OCI-LY3 (cell line): ENCODE results near the gene SLC24A5.

Experiments
- H2AFZ ChIP-seq: fragments of 200-600, 300-600 bp; shearing (Covaris generic); 2 replicates; pipeline ENCODE4 v1.6.0; 2014; ENCODE audit warnings: antibody characterized with exemption, low read depth, low read length
- H3K27ac ChIP-seq: fragments of 200-600, 300-600 bp; sonication (generic); 2 replicates; pipeline ENCODE4 v1.5.1; 2014; ENCODE audit warnings: mild to moderate bottlenecking, low read length, moderate library complexity, mixed read lengths
- H3K27me3 ChIP-seq: fragments of 200-600, 300-600 bp; sonication (generic); 2 replicates; pipeline ENCODE4 v1.6.1; 2014; ENCODE audit warnings: low read depth, low read length, mixed read lengths
- H3K36me3 ChIP-seq: fragments of 200-600, 300-600 bp; sonication (generic); replicated peaks from 2 replicates; pipeline ENCODE3; 2014; ENCODE audit warnings: low read depth, low read length, mixed read lengths
- H3K4me1 ChIP-seq: fragments of 300-600, 200-600 bp; sonication (generic); 2 replicates; pipeline ENCODE4 v1.6.1; 2014; ENCODE audit warnings: low read length, mixed read lengths
- H3K4me2 ChIP-seq: fragments of 200-600, 300-600 bp; sonication (generic); 2 replicates; pipeline ENCODE4 v1.6.1; 2014; ENCODE audit warnings: low read length, mixed read lengths
- H3K4me3 ChIP-seq: fragments of 300-600, 200-600 bp; sonication (generic); 2 replicates; pipeline ENCODE4 v1.5.1; 2014; ENCODE audit warnings: antibody characterized with exemption, mild to moderate bottlenecking, low read length, moderate library complexity
- H3K79me2 ChIP-seq: fragments of 300-600, 200-600 bp; shearing (Covaris generic); 2 replicates; pipeline ENCODE4 v1.6.1; 2014; ENCODE audit warnings: mild to moderate bottlenecking, low read length, mixed read lengths
- H3K9ac ChIP-seq: fragments of 300-600, 200-600 bp; shearing (Covaris generic); 2 replicates; pipeline ENCODE4 v1.6.0; 2014; ENCODE audit warnings: mild to moderate bottlenecking, low read length, moderate library complexity
- H3K9me3 ChIP-seq: fragments of 200-600, 300-600 bp; shearing (Covaris generic); 2 replicates; pipeline ENCODE4 v1.6.1; 2014; ENCODE audit warnings: low read length, mixed read lengths; ENCODE audit not compliant: insufficient read depth
- H4K20me1 ChIP-seq: fragments of 200-600, 300-600 bp; sonication (generic); 2 replicates; pipeline ENCODE4 v1.6.1; 2016; ENCODE audit warnings: low read length, mixed read lengths; ENCODE audit not compliant: insufficient read depth
- CTCF ChIP-seq: fragments of 200-600, 300-600 bp; sonication (generic); IDR thresholded peaks from 2 replicates; pipeline ENCODE4 v1.5.1; 2014; ENCODE audit warnings: antibody characterized with exemption, low read length, low read depth
- EZH2phosphoT487 ChIP-seq: fragments of 200-600 bp; shearing (Covaris generic); IDR thresholded peaks from 2 replicates; pipeline ENCODE4 v1.6.1; 2018; ENCODE audit warnings: antibody characterized with exemption, mixed run types, low read depth

The SLC24A5 gene

GRCh38 chr15:48090666-48091065 lies 30.1 kb upstream of the SLC24A5 start:
- no peak for TF ChIP-seq CTCF
- TF ChIP-seq EZH2phosphoT487: no peak
- H3K9ac ChIP-seq: no peak overlapping the region
- peaks cover 17% of the 10 kb centered on the region for H3K4me1 ChIP-seq
- H3K4me2 ChIP-seq: no peak overlapping the region
- H3K79me2 ChIP-seq: no peaks in the 10 kb centered on the region
- no peaks in the 10 kb centered on the region for H3K9me3 ChIP-seq
- no peaks in the 10 kb centered on the region for H4K20me1 ChIP-seq
- H3K36me3 ChIP-seq: no peaks in the 10 kb centered on the region
- H3K4me3 ChIP-seq: no peak overlapping the region
- H3K27ac ChIP-seq: no peak overlapping the region
- peaks cover 32% of the 10 kb centered on the region for H3K27me3 ChIP-seq
- H2AFZ ChIP-seq: no peak overlapping the region

GRCh38 chr15:48091522-48091921 lies 29.3 kb upstream of the SLC24A5 start:
- H3K79me2 ChIP-seq: no peaks in the 10 kb centered on the region
- H3K4me1 ChIP-seq: peaks cover 17% of the 10 kb centered on the region
- no peaks in the 10 kb centered on the region for H4K20me1 ChIP-seq
- no peaks in the 10 kb centered on the region for H3K36me3 ChIP-seq
- no peaks in the 10 kb centered on the region for H3K9me3 ChIP-seq
- H3K27ac ChIP-seq: no peak overlapping the region
- H3K9ac ChIP-seq: no peak overlapping the region
- no peak overlapping the region for H3K4me3 ChIP-seq
- no peak overlapping the region for H3K4me2 ChIP-seq
- H2AFZ ChIP-seq: no peak overlapping the region
- TF ChIP-seq EZH2phosphoT487 (no peak), CTCF (no peak)
- H3K27me3 ChIP-seq: peaks cover 29% of the 10 kb centered on the region

DNA sequence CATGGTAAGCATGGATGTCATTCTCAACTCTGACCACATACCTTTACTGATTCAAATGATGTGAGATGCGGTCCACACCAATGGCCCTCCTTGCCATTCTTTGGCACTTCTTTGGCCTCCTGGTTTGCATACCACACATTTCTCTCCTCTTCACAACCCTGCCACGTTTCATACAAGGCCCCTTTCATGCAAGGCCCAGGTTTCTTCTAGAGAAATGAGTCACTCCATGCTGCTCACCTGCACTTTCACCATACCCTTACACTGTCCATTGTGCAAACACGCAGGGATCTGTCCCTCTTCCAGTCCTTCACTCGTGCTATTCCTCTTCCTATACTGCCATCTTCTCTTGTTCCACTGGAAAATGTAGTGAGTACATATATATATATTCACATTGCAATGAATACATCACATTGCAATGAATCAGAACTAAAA lies 24.4 kb upstream of the SLC24A5 start:
- no peak overlapping the region for H2AFZ ChIP-seq
- no peaks in the 10 kb centered on the region for H3K36me3 ChIP-seq
- no peaks in the 10 kb centered on the region for H4K20me1 ChIP-seq
- no peak overlapping the region for H3K9ac ChIP-seq
- H3K4me1 ChIP-seq: no peaks in the 10 kb centered on the region
- H3K9me3 ChIP-seq: no peaks in the 10 kb centered on the region
- no peak overlapping the region for H3K4me2 ChIP-seq
- peaks cover 24% of the 10 kb centered on the region for H3K27me3 ChIP-seq
- H3K4me3 ChIP-seq: no peak overlapping the region
- TF ChIP-seq EZH2phosphoT487 (no peak), CTCF (no peak)
- H3K27ac ChIP-seq: no peak overlapping the region
- H3K79me2 ChIP-seq: no peaks in the 10 kb centered on the region

- no peak overlapping the region for H2AFZ ChIP-seq
- no peaks in the 10 kb centered on the region for H3K9me3 ChIP-seq
- no peak overlapping the region for H3K4me2 ChIP-seq
- no peak overlapping the region for H3K9ac ChIP-seq
- H3K27me3 ChIP-seq: peaks cover 22% of the 10 kb centered on the region
- H3K27ac ChIP-seq: no peak overlapping the region
- H3K79me2 ChIP-seq: no peaks in the 10 kb centered on the region
- TF ChIP-seq CTCF (no peak), EZH2phosphoT487 (no peak)
- H3K4me1 ChIP-seq: no peaks in the 10 kb centered on the region
- no peaks in the 10 kb centered on the region for H3K36me3 ChIP-seq
- no peaks in the 10 kb centered on the region for H4K20me1 ChIP-seq
- H3K4me3 ChIP-seq: no peak overlapping the region
These were observed 24.0 kb upstream of the SLC24A5 start for GRCh38 chr15:48096813-48097212.
